T-cell (primary cell): Measurements from ENCODE around the gene MLLT11. TPM values are rescaled to one million over a fixed set of nuclear protein-coding genes. Genes with fewer than 3 reads are reported as not detected.

Experiments used
- ATAC-seq, 4 experiments: fragments of 200-7000 bp in 3 of 4; fragments of 150-1000 bp in 1 of 4; cut with Tn5 transposase; replicated peaks in 1 of 4; 1 replicate in 3 of 4; 2 replicates in 1 of 4; pipeline ENCODE4 v1.10.0; 2021; ENCODE audit warnings: moderate library complexity in 3 of 4, mild to moderate bottlenecking in 2 of 4, moderate number of reproducible peaks in 1 of 4
- CTCF ChIA-PET, 2 donors: fragments of 300-600 bp; sonication (Branson Sonifier 250); formaldehyde crosslinking; loops; one replicate each; lab custom pipeline; 2022; ENCODE audit warnings: antibody characterized with exemption in 2 of 2; lab: Charles Lee
- POLR2A ChIA-PET, 2 donors: fragments of 300-600 bp; sonication (Branson Sonifier 250); formaldehyde crosslinking; loops; one replicate each; lab custom pipeline; 2022; ENCODE audit warnings: antibody characterized with exemption in 2 of 2; lab: Charles Lee
- DNase-seq, 35 experiments: peaks; one replicate each; pipeline versions ENCODE4 v3.0.0 to v3.0.0-alpha.2; 2013 to 2023
- H3K27ac ChIP-seq: one replicate; pipeline ENCODE4 v1.5.1; 2013; ENCODE audit warnings: low read length
- H3K27me3 ChIP-seq, 2 experiments: replicated peaks in 1 of 2; 1 replicate in 1 of 2; 2 replicates in 1 of 2; pipeline versions ENCODE4 v1.6.1 to v1.7.0; 2013; ENCODE audit warnings: low read length in 1 of 2, mixed read lengths in 1 of 2; ENCODE audit not compliant: control insufficient read depth in 2 of 2, insufficient read depth in 2 of 2; ENCODE audit errors: extremely low read depth in 1 of 2
- H3K36me3 ChIP-seq, 2 donors: 1 replicate in 1 of 2; 2 replicates in 1 of 2; pipeline versions ENCODE4 v1.6.1 to v1.7.0; 2013; ENCODE audit warnings: low read length in 1 of 2; ENCODE audit not compliant: control insufficient read depth in 2 of 2, insufficient read depth in 1 of 2; ENCODE audit errors: extremely low read depth in 1 of 2
- H3K4me1 ChIP-seq, 2 experiments: 1 replicate in 1 of 2; 2 replicates in 1 of 2; pipeline versions ENCODE4 v1.6.1 to v1.7.0; 2013; ENCODE audit warnings: low read length in 2 of 2, mixed read lengths in 1 of 2; ENCODE audit not compliant: insufficient read depth in 2 of 2, control insufficient read depth in 1 of 2; ENCODE audit errors: extremely low read depth in 1 of 2
- H3K4me3 ChIP-seq, 2 donors: 1 replicate in 1 of 2; 2 replicates in 1 of 2; pipeline versions ENCODE4 v1.5.1 to v1.7.0; 2013; ENCODE audit warnings: mild to moderate bottlenecking in 2 of 2, low read length in 1 of 2, moderate library complexity in 1 of 2; ENCODE audit not compliant: control insufficient read depth in 1 of 2; ENCODE audit errors: extremely low read depth in 1 of 2
- H3K9me3 ChIP-seq: 2 replicates; pipeline ENCODE4 v1.7.0; 2013
- H3K27ac Mint-ChIP-seq, 2 donors: one replicate each; pipeline ENCODE4 v1.8.0; 2020 to 2021; ENCODE audit warnings: mild to moderate bottlenecking in 2 of 2, mixed read lengths in 2 of 2
- H3K27me3 Mint-ChIP-seq, 2 donors: one replicate each; pipeline ENCODE4 v1.8.0; 2021 to 2022; ENCODE audit warnings: mixed read lengths in 2 of 2
- H3K36me3 Mint-ChIP-seq: one replicate; pipeline ENCODE4 v1.8.0; 2021; ENCODE audit warnings: mixed read lengths
- H3K4me1 Mint-ChIP-seq, 3 donors: one replicate each; pipeline ENCODE4 v1.8.0; 2020 to 2022; ENCODE audit warnings: mixed read lengths in 3 of 3, mild to moderate bottlenecking in 1 of 3
- H3K4me3 Mint-ChIP-seq, 3 donors: one replicate each; pipeline ENCODE4 v1.8.0; 2020 to 2022; ENCODE audit warnings: mild to moderate bottlenecking in 3 of 3, mixed read lengths in 3 of 3, moderate library complexity in 3 of 3
- H3K9me3 Mint-ChIP-seq, 3 donors: one replicate each; pipeline ENCODE4 v1.8.0; 2020 to 2022; ENCODE audit warnings: mixed read lengths in 3 of 3
- WGBS: methylation state at CpG from one replicate; pipeline ENCODE4 v1.1.5; 2013; ENCODE audit warnings: missing lambda C conversion rate; ENCODE audit not compliant: insufficient coverage; 5-methylcytosine and 5-hydroxymethylcytosine counted together
- total RNA-seq, 35 experiments: library from RNA in 6 of 35; stranded (reverse) in 6 of 35; fragments of 120-200 nt in 1 of 35; gene quantifications; one replicate each; pipeline versions ENCODE4 v1.2.1 to v1.2.4 and lab custom pipeline; 2013 to 2026

Gene MLLT11
- total RNA-seq, 5 donors from 2014 or later (not counting 1 experiment from before 2014, with no cell fraction given), result 3.6 to 4.9 (median 3.9) TPM

DNA sequence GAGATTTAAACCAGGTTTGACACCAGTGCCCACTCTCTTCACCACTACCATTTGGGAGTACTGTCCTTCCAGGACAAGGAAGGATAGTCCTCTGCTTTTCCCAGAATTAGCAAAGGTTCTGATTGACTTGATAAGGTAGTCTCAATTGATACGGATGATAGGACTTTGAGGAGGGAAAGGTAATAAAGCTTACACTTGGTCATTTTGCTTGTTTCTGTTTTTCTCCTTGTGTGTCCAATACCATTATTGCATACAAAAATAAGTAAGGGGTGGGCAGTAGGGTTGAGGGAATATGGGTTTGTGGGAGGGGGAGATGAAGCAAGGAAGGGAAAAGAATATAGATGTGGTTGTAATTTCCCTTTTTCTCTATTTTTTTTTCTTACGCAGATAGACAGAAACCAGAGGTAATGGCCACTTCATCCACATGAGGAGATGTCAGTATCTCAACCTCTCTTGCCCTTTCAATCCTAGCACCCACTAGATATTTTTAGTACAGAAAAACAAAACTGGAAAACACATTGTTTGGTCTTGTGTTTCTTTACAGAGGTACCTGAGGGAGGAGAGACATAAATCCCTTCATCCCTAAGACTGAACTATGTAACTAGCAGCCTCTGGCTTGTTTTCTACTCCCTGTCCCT lies 10.0 kb upstream of the MLLT11 start:
- POLR2A ChIA-PET, result interaction anchor here in 1 of 2 donors (0.6 kb wide), 1 partner anchor 134 kb away, joined by 6 read pairs; no protein-coding TSS in a partner anchor
- H3K4me1 Mint-ChIP-seq, result peaks cover 80 to 88% (median 81%) of the 10 kb centered on the region in 3 donors
- no peaks in the 10 kb centered on the region for H3K27me3 Mint-ChIP-seq
- Histone ChIP-seq H3K4me1 (peaks cover 34 to 62% of the 10 kb centered on the region in 2 experiments), H3K27me3 (no peaks in the 10 kb centered on the region), H3K9me3 (no peaks in the 10 kb centered on the region), H3K27ac (no peak overlapping the region), H3K36me3 (peaks cover 2 to 44% of the 10 kb centered on the region in 2 donors), H3K4me3 (no peak overlapping the region)
- CTCF ChIA-PET, result interaction anchor here in 1 of 2 donors (1.0 to 1.1 kb wide), 2 partner anchors 10 to 51 kb away, joined by 3 to 7 read pairs; partner anchors contain the start of gene MLLT11
- no CpG with 5 or more reads among the region's 2 CpGs for WGBS
- no peaks in the 10 kb centered on the region for H3K9me3 Mint-ChIP-seq
- H3K4me3 Mint-ChIP-seq, result peak overlapping the region in 1 of 3 donors; percentile 92
- H3K36me3 Mint-ChIP-seq, result peaks cover 35% of the 10 kb centered on the region
- DNase-seq, result no peak
- ATAC-seq, result no peak
- H3K27ac Mint-ChIP-seq, result peak overlapping the region; percentile 96

DNA sequence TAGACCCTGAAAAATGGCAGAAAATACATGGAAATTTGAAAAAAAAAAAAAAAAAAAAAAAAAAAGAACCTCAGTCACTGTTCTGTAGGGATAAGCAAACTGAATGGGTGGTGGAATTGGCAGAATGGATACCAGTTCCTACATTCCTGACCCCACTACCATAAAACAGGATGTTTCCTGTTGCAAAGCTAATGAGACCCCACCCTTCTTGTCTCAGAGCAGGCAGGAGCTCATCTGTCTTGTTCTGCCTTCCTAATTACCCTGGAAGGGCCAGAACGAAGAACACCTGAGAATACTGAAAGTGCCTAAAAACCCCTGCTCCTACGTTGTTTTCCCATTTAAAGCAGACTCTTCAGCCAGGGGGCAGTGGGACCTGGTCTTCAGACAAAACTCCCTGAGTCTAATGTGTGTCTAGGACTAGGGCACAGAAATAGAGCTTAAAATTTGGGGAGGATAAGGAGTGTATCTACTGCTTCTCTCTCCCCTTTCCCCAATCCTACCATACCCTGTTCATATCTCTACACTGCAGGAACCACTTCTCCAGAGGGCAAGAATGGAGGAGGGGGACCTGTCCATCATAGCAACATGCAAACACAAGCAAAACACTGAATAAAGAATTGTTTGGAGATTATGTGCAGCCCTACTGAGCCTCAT lies 8.7 kb upstream of the MLLT11 start:
- H3K4me3 ChIP-seq, result no peak overlapping the region
- Mint-ChIP-seq H3K4me3 (peak overlapping the region in 1 of 3 donors; percentile 6), H3K27me3 (no peaks in the 10 kb centered on the region), H3K4me1 (peaks cover 84 to 92% (median 89%) of the 10 kb centered on the region in 3 donors), H3K9me3 (no peaks in the 10 kb centered on the region), H3K27ac (peak overlapping the region; percentile 78 to 96), H3K36me3 (peaks cover 48% of the 10 kb centered on the region)
- no peaks in the 10 kb centered on the region for H3K27me3 ChIP-seq
- CTCF ChIA-PET, result interaction anchor here in 1 of 2 donors (0.6 kb wide), 1 partner anchor 48 kb away, joined by 3 read pairs; no protein-coding TSS in a partner anchor
- DNase-seq, result no peak
- POLR2A ChIA-PET, result interaction anchor here in 1 of 2 donors (0.5 kb wide), 1 partner anchor 29 kb away, joined by 9 read pairs; no protein-coding TSS in a partner anchor
- peaks cover 2 to 54% of the 10 kb centered on the region in 2 donors for H3K36me3 ChIP-seq
- WGBS, result 60% methylated on average over 1 of the region's 2 CpGs
- peaks cover 40 to 70% of the 10 kb centered on the region in 2 experiments for H3K4me1 ChIP-seq
- peak overlapping the region; percentile 45 for H3K27ac ChIP-seq
- no peak for ATAC-seq
- no peaks in the 10 kb centered on the region for H3K9me3 ChIP-seq

DNA sequence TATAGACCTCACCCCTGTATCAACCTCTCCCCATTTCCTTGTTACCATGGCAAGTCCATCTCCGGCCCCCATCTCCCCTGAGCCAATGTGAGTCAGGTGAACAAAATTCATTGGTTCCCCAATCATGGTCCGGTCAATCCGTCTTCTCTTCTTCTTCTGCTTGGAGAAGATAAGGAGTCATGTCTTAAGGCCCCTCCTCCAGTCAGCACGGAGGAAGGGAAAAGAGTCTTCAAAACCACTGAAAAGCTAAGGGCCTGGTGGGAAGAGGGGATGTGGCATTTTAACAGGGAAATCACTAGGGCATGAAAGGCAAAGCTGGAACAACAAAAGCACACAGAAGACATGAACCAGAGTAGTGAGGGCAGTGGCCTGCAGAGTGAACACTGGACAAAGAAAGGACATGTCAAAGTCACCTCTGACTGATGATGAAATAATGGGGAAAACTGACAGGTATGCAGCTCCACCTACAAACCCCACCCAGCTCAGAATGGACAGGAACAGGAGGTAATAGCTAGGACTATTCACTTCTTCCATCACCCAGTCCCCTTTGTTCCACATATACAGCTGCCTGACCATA lies 5.1 kb upstream of the MLLT11 start:
- ATAC-seq (no peak), DNase-seq (no peak)
- ChIA-PET CTCF (interaction anchor here in 1 of 2 donors (0.5 to 2.0 kb wide), 2 partner anchors 8 to 25 kb away, joined by 3 to 7 read pairs; partner anchors contain the start of gene C1orf56), POLR2A (interaction anchor here in 1 of 2 donors (0.6 kb wide), 1 partner anchor 344 kb away, joined by 3 read pairs; no protein-coding TSS in a partner anchor)
- Mint-ChIP-seq H3K27ac (peak overlapping the region; percentile 96 to 99), H3K9me3 (no peaks in the 10 kb centered on the region), H3K27me3 (no peaks in the 10 kb centered on the region), H3K36me3 (peaks cover 65% of the 10 kb centered on the region), H3K4me1 (peaks cover 68 to 82% (median 76%) of the 10 kb centered on the region in 3 donors), H3K4me3 (peak overlapping the region; percentile 93 to 99 (median 95))
- Histone ChIP-seq H3K36me3 (peaks cover 2 to 60% of the 10 kb centered on the region in 2 donors), H3K4me1 (peaks cover 36 to 61% of the 10 kb centered on the region in 2 experiments), H3K4me3 (peak overlapping the region; percentile 78 to 100), H3K27ac (peak overlapping the region; percentile 92), H3K9me3 (no peaks in the 10 kb centered on the region), H3K27me3 (no peaks in the 10 kb centered on the region)
- 40% methylated on average over 1 of the region's 4 CpGs for WGBS

DNA sequence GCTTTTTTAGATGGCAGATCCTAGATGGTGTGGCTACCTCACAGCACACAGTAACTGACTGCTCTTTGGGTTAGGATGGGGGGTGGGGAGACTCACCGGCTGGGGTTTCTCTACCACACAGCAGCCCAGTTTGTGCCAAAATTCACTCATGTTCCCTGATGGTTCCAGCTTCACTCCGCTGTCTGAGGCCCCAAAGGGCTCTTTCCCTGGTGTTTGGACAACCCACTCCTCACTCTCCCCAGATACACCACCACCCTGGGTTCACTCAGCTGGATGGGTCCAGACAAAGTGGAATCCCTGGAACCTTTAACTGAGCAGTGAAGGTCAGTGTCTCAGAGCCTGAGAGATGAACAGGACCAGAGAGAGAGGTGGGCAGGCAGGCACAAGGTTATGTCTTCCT lies 4.6 kb upstream of the MLLT11 start:
- Mint-ChIP-seq H3K27me3 (no peaks in the 10 kb centered on the region), H3K27ac (peak overlapping the region; percentile 96 to 99), H3K4me1 (peaks cover 68 to 82% (median 76%) of the 10 kb centered on the region in 3 donors), H3K36me3 (peaks cover 65% of the 10 kb centered on the region), H3K9me3 (no peaks in the 10 kb centered on the region), H3K4me3 (peak overlapping the region; percentile 93 to 99 (median 95))
- Histone ChIP-seq H3K27me3 (no peaks in the 10 kb centered on the region), H3K36me3 (peaks cover 2 to 59% of the 10 kb centered on the region in 2 donors), H3K4me3 (peak overlapping the region; percentile 78 to 100), H3K27ac (peak overlapping the region; percentile 92), H3K9me3 (no peaks in the 10 kb centered on the region), H3K4me1 (peaks cover 36 to 66% of the 10 kb centered on the region in 2 experiments)
- DNase-seq (no peak), ATAC-seq (no peak)
- no CpG with 5 or more reads among the region's 2 CpGs for WGBS
- CTCF ChIA-PET, result interaction anchor here in 1 of 2 donors (0.5 to 2.0 kb wide), 2 partner anchors 9 to 26 kb away, joined by 3 to 7 read pairs; partner anchors contain the start of gene C1orf56
- POLR2A ChIA-PET, result interaction anchor here (0.5 to 1.0 kb wide), 4 partner anchors 12 to 34 kb away, joined by 3 to 4 read pairs (median 3); no protein-coding TSS in a partner anchor

DNA sequence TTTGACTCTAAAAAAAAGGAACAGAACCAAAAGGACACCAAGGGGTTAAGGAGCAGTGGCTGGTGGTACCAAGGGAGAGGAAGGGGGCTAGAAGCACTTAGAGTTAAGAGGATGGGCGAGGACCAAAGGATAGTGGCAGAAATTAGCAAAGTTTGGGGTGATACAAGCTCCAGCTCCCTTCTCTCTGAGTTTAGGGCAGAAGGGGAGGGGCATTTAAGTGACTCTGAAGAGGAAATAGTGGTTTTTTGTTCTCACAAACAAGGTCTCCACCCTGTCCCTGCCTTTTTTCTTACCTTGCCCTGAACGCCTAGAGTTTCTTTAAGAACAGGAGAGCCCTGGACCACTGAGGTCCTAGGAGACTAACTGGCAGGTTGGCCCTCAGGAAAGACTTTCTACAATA lies 4.0 kb upstream of the MLLT11 start:
- H3K27ac ChIP-seq, result peak overlapping the region; percentile 92
- CTCF ChIA-PET, result interaction anchor here in 1 of 2 donors (1.4 to 2.0 kb wide), 2 partner anchors 9 kb away, joined by 3 to 7 read pairs; partner anchors contain the start of gene C1orf56
- ATAC-seq, result peak; percentile 50 to 59 (median 58)
- Mint-ChIP-seq H3K4me1 (peaks cover 67 to 82% (median 74%) of the 10 kb centered on the region in 3 donors), H3K27me3 (no peaks in the 10 kb centered on the region), H3K9me3 (no peaks in the 10 kb centered on the region), H3K4me3 (peak overlapping the region; percentile 93 to 99 (median 95)), H3K36me3 (peaks cover 65% of the 10 kb centered on the region), H3K27ac (peak overlapping the region; percentile 96 to 99)
- no peaks in the 10 kb centered on the region for H3K27me3 ChIP-seq
- WGBS, result 0% methylated on average over 2 of the region's 2 CpGs
- peaks cover 2 to 56% of the 10 kb centered on the region in 2 donors for H3K36me3 ChIP-seq
- H3K4me1 ChIP-seq, result peaks cover 40 to 66% of the 10 kb centered on the region in 2 experiments
- peak in 17 of 35 experiments; percentile 21 to 78 (median 37) for DNase-seq
- H3K4me3 ChIP-seq, result peak overlapping the region; percentile 78 to 100
- POLR2A ChIA-PET, result interaction anchor here (0.5 to 1.0 kb wide), 5 partner anchors 12 to 708 kb away, joined by 3 to 4 read pairs (median 3); no protein-coding TSS in a partner anchor
- no peaks in the 10 kb centered on the region for H3K9me3 ChIP-seq
